ENCODE measurements around the gene KLHL7.

- no peak for TF ChIP-seq CTCF (IDR thresholded peaks at IDR 0.05; ENCODE audit: low read depth, low read length)
- TF ChIP-seq EZH2phosphoT487 (IDR thresholded peaks at IDR 0.05; ENCODE audit: low read depth): no peak
These were observed 106.8 kb downstream of the KLHL7 start for GRCh38 chr7:23212395-23212794.
